GM23338 (cell line): ENCODE results near the gene SRGAP2. TPM values are rescaled to one million over a fixed set of nuclear protein-coding genes. Genes with fewer than 3 reads are reported as not detected.
"Not testable (repeated sequence)": the region's sequence is repeated elsewhere in the genome, so short reads cannot be mapped to it uniquely, and the experiment has no call there.

Experiments used
- ATAC-seq: fragments of 200-7000 bp; cut with Tn5 transposase; 3 replicates; pipeline ENCODE4 v1.9.1; 2020
- DNase-seq: peaks from one replicate; pipeline ENCODE4 v3.0.0-alpha.2; 2015; ENCODE audit warnings: low spot score
- H2AFZ ChIP-seq: fragments of 200-600 bp; sonication (generic); 2 replicates; pipeline ENCODE4 v1.8.0; 2016; ENCODE audit warnings: antibody characterized with exemption, mild to moderate bottlenecking, moderate library complexity
- H3F3A ChIP-seq: fragments of 200-600 bp; sonication (generic); replicated peaks from 2 replicates; pipeline ENCODE4 v1.8.0; 2017; ENCODE audit warnings: antibody characterized with exemption, mixed run types, low read depth
- H3K27ac ChIP-seq: fragments of 200-600 bp; sonication (generic); 2 replicates; pipeline ENCODE4 v1.6.1; 2016; ENCODE audit warnings: low read depth
- H3K27me3 ChIP-seq: fragments of 200-600 bp; sonication (generic); 2 replicates; pipeline ENCODE4 v1.8.0; 2016; ENCODE audit warnings: mild to moderate bottlenecking, mixed run types, moderate library complexity; ENCODE audit not compliant: insufficient read depth
- H3K36me3 ChIP-seq: fragments of 200-600 bp; sonication (generic); 2 replicates; pipeline ENCODE4 v1.8.0; 2016; ENCODE audit warnings: mild to moderate bottlenecking; ENCODE audit not compliant: insufficient read depth
- H3K4me1 ChIP-seq: fragments of 200-600 bp; sonication (generic); 2 replicates; pipeline ENCODE4 v1.8.0; 2016; ENCODE audit warnings: mild to moderate bottlenecking, moderate library complexity; ENCODE audit not compliant: insufficient read depth
- H3K4me2 ChIP-seq: fragments of 200-600 bp; sonication (generic); 2 replicates; pipeline ENCODE4 v1.7.1; 2017; ENCODE audit warnings: mixed run types
- H3K4me3 ChIP-seq: fragments of 200-600 bp; sonication (generic); 2 replicates; pipeline ENCODE4 v1.6.1; 2016; ENCODE audit warnings: mixed run types
- H3K79me2 ChIP-seq: fragments of 200-600 bp; sonication (generic); replicated peaks from 2 replicates; pipeline ENCODE4 v1.8.0; 2017; ENCODE audit warnings: mild to moderate bottlenecking; ENCODE audit not compliant: insufficient read depth
- H3K9me2 ChIP-seq: fragments of 200-600 bp; sonication (generic); 2 replicates; pipeline ENCODE4 v1.8.0; 2017; ENCODE audit not compliant: insufficient read depth
- H4K20me1 ChIP-seq: fragments of 200-600 bp; sonication (generic); replicated peaks from 2 replicates; pipeline ENCODE4 v1.8.0; 2017; ENCODE audit warnings: mild to moderate bottlenecking; ENCODE audit not compliant: insufficient read depth
- H3K27ac Mint-ChIP-seq: 2 replicates; pipeline ENCODE4 v1.8.0; 2020; ENCODE audit warnings: inconsistent platforms, mild to moderate bottlenecking, moderate library complexity, mixed read lengths
- H3K27me3 Mint-ChIP-seq: 3 replicates; pipeline ENCODE4 v1.8.0; 2022; ENCODE audit warnings: low read depth, mild to moderate bottlenecking, moderate library complexity, mixed read lengths, inconsistent platforms; ENCODE audit not compliant: insufficient read depth, poor library complexity
- H3K36me3 Mint-ChIP-seq: 3 replicates; pipeline ENCODE4 v1.8.0; 2021; ENCODE audit warnings: low read depth, mild to moderate bottlenecking, inconsistent platforms, moderate library complexity, mixed read lengths
- H3K4me1 Mint-ChIP-seq: 3 replicates; pipeline ENCODE4 v1.8.0; 2020; ENCODE audit warnings: mild to moderate bottlenecking, inconsistent platforms, mixed read lengths
- H3K4me3 Mint-ChIP-seq: 3 replicates; pipeline ENCODE4 v1.8.0; 2021; ENCODE audit warnings: moderate library complexity, mild to moderate bottlenecking, inconsistent platforms, mixed read lengths
- H3K9me3 Mint-ChIP-seq: 3 replicates; pipeline ENCODE4 v1.8.0; 2020; ENCODE audit warnings: moderate library complexity, mild to moderate bottlenecking, inconsistent platforms, mixed read lengths
- polyA plus RNA-seq: library from polyadenylated mRNA; unstranded; fragments of >200 nt; fragmentation: Nextera tagmentation; extraction: Ambion mirVana; gene quantifications from 2 replicates; pipeline ENCODE4 v1.2.1, GENCODE V29; 2016
- total RNA-seq: library from RNA; depleted of rRNA; stranded (reverse); fragments of >200 nt; shearing (Covaris generic); gene quantifications from 2 replicates; pipeline ENCODE4 v1.2.3, GENCODE V29; 2014; rRNA removed

Gene SRGAP2
- total and polyA plus RNA-seq, 2 experiments from 2014 or later, result 41.4 to 77.8 TPM

DNA sequence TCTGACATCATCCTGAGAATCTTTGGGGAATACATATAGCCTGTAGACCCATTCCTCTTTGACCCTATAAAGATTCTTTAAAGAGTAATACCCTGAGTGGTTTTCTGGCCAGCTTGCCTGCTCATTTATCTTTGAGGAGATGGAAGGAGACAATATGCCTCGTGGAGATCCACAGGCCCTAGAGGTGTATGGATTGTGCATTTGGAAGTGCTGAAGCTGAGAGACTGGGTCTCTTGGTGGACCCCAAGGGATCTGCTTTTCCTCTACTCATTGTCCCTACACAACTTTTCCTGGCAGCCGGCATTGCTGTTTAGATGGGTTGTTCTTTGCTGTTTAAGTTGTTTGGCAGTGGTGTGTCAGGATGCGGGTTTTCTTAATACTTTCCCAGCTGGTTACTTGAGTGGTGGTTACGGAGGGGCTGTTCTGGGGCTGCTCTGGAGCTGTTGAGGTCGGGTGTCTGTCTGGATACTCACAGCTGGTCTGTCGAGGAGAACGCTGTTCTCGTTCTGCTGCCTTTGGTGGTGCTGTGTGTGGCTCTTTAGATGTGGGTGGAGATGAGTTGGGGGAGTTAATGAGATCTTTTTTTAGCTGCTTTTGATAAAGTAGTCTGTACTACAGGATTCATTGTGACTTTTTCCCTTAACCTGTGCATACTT is 49.5 kb downstream of the SRGAP2 start:
- not testable (repeated sequence) for H3K36me3 Mint-ChIP-seq, H3K4me3 Mint-ChIP-seq, H4K20me1 ChIP-seq, H3K79me2 ChIP-seq, H3K36me3 ChIP-seq, H3K4me1 Mint-ChIP-seq, H3K9me3 Mint-ChIP-seq, H3K27me3 Mint-ChIP-seq, H3K27ac ChIP-seq, H3K27ac Mint-ChIP-seq, H3K4me3 ChIP-seq, H3K27me3 ChIP-seq, H2AFZ ChIP-seq, H3F3A ChIP-seq, H3K9me2 ChIP-seq, H3K4me1 ChIP-seq, ATAC-seq, DNase-seq, H3K4me2 ChIP-seq

Other genes with a start within 250 kb of the SRGAP2 start
- not detected in 2 replicates for gene RAB7B, start 200.1 kb upstream of the SRGAP2 start, total RNA-seq
- not detected in 2 replicates for gene RAB7B, start 200.1 kb upstream of the SRGAP2 start, polyA plus RNA-seq
- not detected in 2 replicates for gene CTSE, start 179.6 kb upstream of the SRGAP2 start, total RNA-seq
- not detected in 2 replicates for gene CTSE, start 179.6 kb upstream of the SRGAP2 start, polyA plus RNA-seq
- not detected in 2 replicates for gene RHEX, start 150.4 kb upstream of the SRGAP2 start, total RNA-seq
- not detected in 2 replicates for gene RHEX, start 150.4 kb upstream of the SRGAP2 start, polyA plus RNA-seq
- 0.52 TPM in 1 of 2 replicates, not detected in the other for gene AVPR1B, start 86.2 kb upstream of the SRGAP2 start, total RNA-seq
- gene AVPR1B, start 86.2 kb upstream of the SRGAP2 start, polyA plus RNA-seq, result 0.09 and 0.24 TPM in 2 replicates
- 15.3 and 19.1 TPM in 2 replicates for gene FAM72A, start 702 bp upstream of the SRGAP2 start, total RNA-seq
- 24.0 and 26.7 TPM in 2 replicates for gene FAM72A, start 702 bp upstream of the SRGAP2 start, polyA plus RNA-seq